ENCODE data around the gene PPP1R2.
"Not testable (repeated sequence)": the region's sequence is repeated elsewhere in the genome, so short reads cannot be mapped to it uniquely, and the experiment has no call there.

Gene PPP1R2

GRCh38 chr3:195532834-195533233 lies 10.3 kb downstream of the PPP1R2 start:
- DNase-seq, result no peak

GRCh38 chr3:195532345-195532744 lies 10.8 kb downstream of the PPP1R2 start:
- DNase-seq, result no peak

- no peak for DNase-seq
Observed at GRCh38 chr3:195531683-195532082, 11.4 kb downstream of the PPP1R2 start.

- DNase-seq, result no peak
Observed at GRCh38 chr3:195526492-195526891, 16.6 kb downstream of the PPP1R2 start.

- no peak for DNase-seq
Observed at GRCh38 chr3:195524171-195524896, 18.8 kb downstream of the PPP1R2 start.

GRCh38 chr3:195522254-195523023 lies 20.7 kb downstream of the PPP1R2 start:
- no peak for DNase-seq

- DNase-seq, result no peak
Observed at GRCh38 chr3:195517030-195517429, 26.1 kb downstream of the PPP1R2 start.

GRCh38 chr3:195514610-195515235 lies 28.4 kb downstream of the PPP1R2 start:
- not testable (repeated sequence) for DNase-seq

- no peak for DNase-seq
Observed at GRCh38 chr3:195512798-195513345, 30.3 kb downstream of the PPP1R2 start.

GRCh38 chr3:195511136-195511535 lies 32.0 kb downstream of the PPP1R2 start:
- no peak for DNase-seq

GRCh38 chr3:195508185-195508584 lies 34.9 kb downstream of the PPP1R2 start:
- no peak for DNase-seq

GRCh38 chr3:195475614-195476013 lies 67.5 kb downstream of the PPP1R2 start:
- DNase-seq, result no peak

- DNase-seq, result not testable (repeated sequence)
Observed at GRCh38 chr3:195475116-195475515, 68.0 kb downstream of the PPP1R2 start.

GRCh38 chr3:195468841-195469240 lies 74.3 kb downstream of the PPP1R2 start:
- no peak for DNase-seq

GRCh38 chr3:195468391-195468776 lies 74.7 kb downstream of the PPP1R2 start:
- no peak for DNase-seq

- no peak for DNase-seq
Observed at GRCh38 chr3:195467641-195468390, 75.3 kb downstream of the PPP1R2 start.

GRCh38 chr3:195466251-195466650 lies 76.9 kb downstream of the PPP1R2 start:
- no peak for DNase-seq
